ENCODE data around the gene PTPN7. TPM values are rescaled to one million over a fixed set of nuclear protein-coding genes. Genes with fewer than 3 reads are reported as not detected.
A peak's percentile ranks its signal among the peaks of the same experiment; 100 is the strongest.

Gene PTPN7
- total and polyA plus RNA-seq, 2 of the 13 experiments (the other 11 are each of a cell fraction or from before 2014, with no cell fraction given) = not detected

- TF ChIP-seq ZBTB49 (CRISPR knock-in tag; IDR thresholded peaks at IDR 0.05; ENCODE audit: borderline replicate concordance) = no peak
- no peak for TF ChIP-seq ZIK1 (CRISPR knock-in tag; IDR thresholded peaks at IDR 0.05; ENCODE audit: borderline replicate concordance, low read depth)
- no peak for TF ChIP-seq TEAD3 (CRISPR knock-in tag; optimal IDR thresholded peaks at IDR 0.05; ENCODE audit: borderline replicate concordance)
- no peak for TF ChIP-seq ATM (IDR thresholded peaks at IDR 0.05; ENCODE audit: borderline replicate concordance)
- no peak for TF ChIP-seq REL (CRISPR knock-in tag; conservative IDR thresholded peaks at IDR 0.05)
- TF ChIP-seq ISX (CRISPR knock-in tag; conservative IDR thresholded peaks at IDR 0.05) = no peak
- TF ChIP-seq ELF1 (CRISPR knock-in tag; IDR thresholded peaks at IDR 0.05) = no peak
- no peak for TF ChIP-seq NBN (conservative IDR thresholded peaks at IDR 0.05)
- 0 out of 2 replicates have a peak, but pooled peaks have one; percentile 20 for TF ChIP-seq ZNF891 (CRISPR knock-in tag; IDR thresholded peaks at IDR 0.05)
- TF ChIP-seq, protein P1, sequence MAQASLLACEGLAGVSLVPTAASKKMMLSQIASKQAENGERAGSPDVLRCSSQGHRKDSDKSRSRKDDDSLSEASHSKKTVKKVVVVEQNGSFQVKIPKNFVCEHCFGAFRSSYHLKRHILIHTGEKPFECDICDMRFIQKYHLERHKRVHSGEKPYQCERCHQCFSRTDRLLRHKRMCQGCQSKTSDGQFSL (CRISPR knock-in tag; IDR thresholded peaks at IDR 0.05) = 0 out of 2 replicates have a peak, but pooled peaks have one; percentile 51
- TF ChIP-seq ZKSCAN1 (IDR thresholded peaks at IDR 0.05; ENCODE audit: low read length) = no peak
- TF ChIP-seq KAT2B (IDR thresholded peaks at IDR 0.05; ENCODE audit: borderline replicate concordance, low read depth, low read length) = no peak
- TF ChIP-seq PHF21A (CRISPR knock-in tag; IDR thresholded peaks at IDR 0.05) = peak; percentile 46
- TF ChIP-seq, protein P2, sequence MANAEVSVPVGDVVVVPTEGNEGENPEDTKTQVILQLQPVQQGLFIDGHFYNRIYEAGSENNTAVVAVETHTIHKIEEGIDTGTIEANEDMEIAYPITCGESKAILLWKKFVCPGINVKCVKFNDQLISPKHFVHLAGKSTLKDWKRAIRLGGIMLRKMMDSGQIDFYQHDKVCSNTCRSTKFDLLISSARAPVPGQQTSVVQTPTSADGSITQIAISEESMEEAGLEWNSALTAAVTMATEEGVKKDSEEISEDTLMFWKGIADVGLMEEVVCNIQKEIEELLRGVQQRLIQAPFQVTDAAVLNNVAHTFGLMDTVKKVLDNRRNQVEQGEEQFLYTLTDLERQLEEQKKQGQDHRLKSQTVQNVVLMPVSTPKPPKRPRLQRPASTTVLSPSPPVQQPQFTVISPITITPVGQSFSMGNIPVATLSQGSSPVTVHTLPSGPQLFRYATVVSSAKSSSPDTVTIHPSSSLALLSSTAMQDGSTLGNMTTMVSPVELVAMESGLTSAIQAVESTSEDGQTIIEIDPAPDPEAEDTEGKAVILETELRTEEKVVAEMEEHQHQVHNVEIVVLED (CRISPR knock-in tag; IDR thresholded peaks at IDR 0.05; ENCODE audit: borderline replicate concordance) = 0 out of 2 replicates have a peak, but pooled peaks have one; percentile 38
- peak; percentile 59; the same call in 1 of the 2 replicates for TF ChIP-seq NR2F2 (IDR thresholded peaks at IDR 0.05; ENCODE audit: borderline replicate concordance, low read depth)
- TF ChIP-seq ZBTB7A (CRISPR knock-in tag; IDR thresholded peaks at IDR 0.05) = no peak
- TF ChIP-seq STAG1 (CRISPR knock-in tag; IDR thresholded peaks at IDR 0.05) = peak; percentile 41
- no peak for TF ChIP-seq ZNF768 (CRISPR knock-in tag; IDR thresholded peaks at IDR 0.05)
- peak; percentile 41; the same call in 1 of the 2 replicates for TF ChIP-seq ZNF317 (CRISPR knock-in tag; IDR thresholded peaks at IDR 0.05)
- TF ChIP-seq ZSCAN29 (CRISPR knock-in tag; conservative IDR thresholded peaks at IDR 0.05) = 0 out of 2 replicates have a peak, but pooled peaks have one; percentile 63
- TF ChIP-seq HOXA7 (CRISPR knock-in tag; IDR thresholded peaks at IDR 0.05) = no peak
- TF ChIP-seq MBNL3 (CRISPR knock-in tag; conservative IDR thresholded peaks at IDR 0.05) = no peak
- no peak for TF ChIP-seq ZSCAN30 (CRISPR knock-in tag; IDR thresholded peaks at IDR 0.05)
- no peak for TF ChIP-seq ZC3H13 (CRISPR knock-in tag; IDR thresholded peaks at IDR 0.05)
- no peak for TF ChIP-seq MEF2D (CRISPR knock-in tag; IDR thresholded peaks at IDR 0.05)
- TF ChIP-seq MXD1 (CRISPR knock-in tag; IDR thresholded peaks at IDR 0.05) = peak; percentile 44; the same call in 1 of the 2 replicates
Observed at GRCh38 chr1:202189001-202189790, 28.8 kb upstream of the PTPN7 start (continued).
